ENCODE measurements around the gene ALKBH4.
"Not testable (repeated sequence)": the region's sequence is repeated elsewhere in the genome, so short reads cannot be mapped to it uniquely, and the experiment has no call there.

- TF ChIP-seq CTCF (optimal IDR thresholded peaks at IDR 0.05 in 1 of 3, IDR thresholded peaks at IDR 0.05 in 1 of 3, conservative IDR thresholded peaks at IDR 0.05 in 1 of 3; ENCODE audit: extremely low read depth in 1 of 3, insufficient read depth in 2 of 3, low read length in 3 of 3); EZH2 (IDR thresholded peaks at IDR 0.05; ENCODE audit: low read length): not testable (repeated sequence)
Observed at GRCh38 chr7:102479209-102479584, 14.5 kb upstream of the ALKBH4 start.
